ENCODE data around the gene SUN2. TPM values are rescaled to one million over a fixed set of nuclear protein-coding genes. Genes with fewer than 3 reads are reported as not detected.

SUN2 gene
- total and polyA plus RNA-seq, 2 of the 13 experiments (the other 11 are each of a cell fraction or from before 2014, with no cell fraction given) = 45.6 to 56.6 TPM

GRCh38 chr22:38700789-38701628 is 54.8 kb downstream of the SUN2 start, which contains the start of gene JOSD1 (continued):
- TF ChIP-seq ZHX2 (IDR thresholded peaks at IDR 0.05; ENCODE audit: low read depth) = peak; percentile 99
- no peak for TF ChIP-seq ZHX2 (CRISPR knock-in tag; IDR thresholded peaks at IDR 0.05; ENCODE audit: borderline replicate concordance)
- no peak for TF ChIP-seq FUBP1 (CRISPR knock-in tag; IDR thresholded peaks at IDR 0.05; ENCODE audit: borderline replicate concordance)
- TF ChIP-seq RXRA (CRISPR knock-in tag; IDR thresholded peaks at IDR 0.05) = no peak; the same call in 1 of the 2 replicates
- TF ChIP-seq ZSCAN22 (CRISPR knock-in tag; IDR thresholded peaks at IDR 0.05) = no peak
- TF ChIP-seq ZNF768 (CRISPR knock-in tag; IDR thresholded peaks at IDR 0.05) = no peak
- no peak for TF ChIP-seq ZNF781 (CRISPR knock-in tag; IDR thresholded peaks at IDR 0.05; ENCODE audit: borderline replicate concordance, not compliant biosample characterization)
- peak; percentile 32 for TF ChIP-seq RBM39 (IDR thresholded peaks at IDR 0.05; ENCODE audit: low read depth, low read length, poor library complexity, severe bottlenecking)
- peak; percentile 64 for TF ChIP-seq ZNF501 (CRISPR knock-in tag; IDR thresholded peaks at IDR 0.05)
- 0 out of 2 replicates have a peak, but pooled peaks have one; percentile 50 for TF ChIP-seq ZNF616 (CRISPR knock-in tag; IDR thresholded peaks at IDR 0.05; ENCODE audit: low read depth)
- TF ChIP-seq KAT7 (CRISPR knock-in tag; IDR thresholded peaks at IDR 0.05; ENCODE audit: borderline replicate concordance) = peak; percentile 92; the same call in 1 of the 2 replicates
- 0 out of 2 replicates have a peak, but pooled peaks have one; percentile 4 for TF ChIP-seq ZNF225 (CRISPR knock-in tag; IDR thresholded peaks at IDR 0.05)
- TF ChIP-seq HMGXB4 (CRISPR knock-in tag; IDR thresholded peaks at IDR 0.05; ENCODE audit: borderline replicate concordance in 1 of 2, low read depth in 1 of 2) = peak; percentile 77 to 90
- peak; percentile 89 for TF ChIP-seq ETV5 (CRISPR knock-in tag; IDR thresholded peaks at IDR 0.05; ENCODE audit: borderline replicate concordance)
- no peak for TF ChIP-seq ZBTB39 (CRISPR knock-in tag; IDR thresholded peaks at IDR 0.05)
- peak; percentile 25; the same call in 1 of the 2 replicates for TF ChIP-seq FLYWCH1 (CRISPR knock-in tag; IDR thresholded peaks at IDR 0.05)

Measured in HepG2 (cell line).